Mucosa of descending colon (tissue), 3 donors: ENCODE data around the gene SLC25A22. TPM values are rescaled to one million over a fixed set of nuclear protein-coding genes. Genes with fewer than 3 reads are reported as not detected.
A peak's percentile ranks its signal among the peaks of the same experiment; 100 is the strongest.

ENCODE experiments used
- ATAC-seq: fragments of 200-7000 bp; cut with Tn5 transposase; one replicate; pipeline ENCODE4 v1.9.1; 2020; ENCODE audit warnings: mild to moderate bottlenecking, moderate library complexity
- DNase-seq, 3 donors: peaks; one replicate each; pipeline ENCODE4 v3.0.0-alpha.2; 2020
- H3K36me3 ChIP-seq: fragments of 200-600 bp; one replicate; pipeline ENCODE4 v1.8.0; 2021; ENCODE audit warnings: low read depth, mild to moderate bottlenecking
- H3K4me1 ChIP-seq: fragments of 200-600 bp; one replicate; pipeline ENCODE4 v1.8.0; 2021; ENCODE audit warnings: low read depth, mild to moderate bottlenecking
- H3K4me3 ChIP-seq: fragments of 200-600 bp; one replicate; pipeline ENCODE4 v1.8.0; 2021; ENCODE audit warnings: mild to moderate bottlenecking
- H3K9me3 ChIP-seq: fragments of 200-600 bp; one replicate; pipeline ENCODE4 v1.8.0; 2021; ENCODE audit warnings: mild to moderate bottlenecking
- CTCF ChIP-seq: fragments of 200-600 bp; IDR thresholded peaks from one replicate; pipeline ENCODE4 v1.8.0; 2022; ENCODE audit warnings: antibody characterized with exemption, mild to moderate bottlenecking
- intact Hi-C, 2 donors: fragments of 100-400 bp; cut with DNase I in 1 of 2; cut with micrococcal nuclease in 1 of 2; formaldehyde crosslinking; loops; one replicate each; pipeline versions ENCODE4 v1.11.0 to v1.11.1; 2022; cut with DNase I, micrococcal nuclease
- total RNA-seq, 3 donors: library from RNA; stranded (reverse); fragmentation: NEBNext Ultra II Directional in 2 of 3; extraction: Animal tissue kit (Norgen Biotek cat#: 25700) in 2 of 3; gene quantifications; one replicate each; pipeline versions ENCODE4 v1.2.1 to v1.2.4, GENCODE V29; 2021 to 2023
- donor health status: DM: no; HTN: no; CAD: no; lungs with moderate emphysema.
- donor health status: DM: no; HTN: no; CAD: no.
- donor health status: DM: no; HTN: yes; CAD: no.

Gene SLC25A22
- total RNA-seq, 3 donors from 2014 or later, result 11.6 to 18.6 (median 14.4) TPM

- peak; percentile 10 for TF ChIP-seq CTCF
- ATAC-seq (peak; percentile 88), DNase-seq (peak; percentile 95 to 96 (median 96))
- no peaks in the 10 kb centered on the region for H3K9me3 ChIP-seq
- H3K4me3 ChIP-seq, result peak overlapping the region; percentile 85
- H3K36me3 ChIP-seq, result no peaks in the 10 kb centered on the region
- intact Hi-C loops, result no loop called here
- peaks cover 33% of the 10 kb centered on the region for H3K4me1 ChIP-seq
Measured at GRCh38 chr11:819129-819931, 21.2 kb upstream of the SLC25A22 start.

DNA sequence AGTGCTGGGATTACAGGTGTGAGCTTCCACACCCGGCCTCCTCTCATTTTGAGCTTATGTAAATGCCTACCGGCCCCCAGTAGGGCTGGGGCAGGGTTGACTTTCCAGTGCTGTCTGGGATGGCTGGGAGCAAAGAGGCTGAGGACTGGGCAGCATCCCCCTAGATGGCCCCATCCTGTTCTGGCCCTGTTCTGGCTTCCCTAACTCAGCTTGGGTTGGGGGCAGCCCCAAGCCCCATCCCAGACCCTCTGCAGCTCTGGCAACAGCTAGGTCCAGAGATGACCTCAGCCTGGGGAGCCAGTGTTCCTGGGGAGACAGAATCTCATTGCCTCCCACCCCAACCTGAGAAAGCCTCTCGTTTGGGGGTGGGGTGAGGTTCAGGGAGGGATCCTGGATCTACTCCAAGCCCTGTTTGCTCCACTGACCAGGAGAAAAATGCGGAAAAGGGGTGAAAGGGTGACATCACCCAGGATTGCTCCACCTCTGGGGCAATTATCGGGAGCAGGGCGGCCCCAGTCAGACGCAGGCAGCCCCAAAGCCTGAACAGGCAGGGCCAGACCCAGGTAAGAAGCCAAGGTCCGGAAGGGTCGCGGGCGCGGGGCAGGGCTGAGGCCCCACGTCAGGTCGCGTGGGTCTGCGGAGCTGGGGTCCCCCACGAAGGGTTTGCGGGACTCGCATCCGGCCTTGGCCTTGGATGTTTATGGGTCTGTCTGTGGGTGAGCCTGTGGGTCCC, 20.5 kb upstream of the SLC25A22 start, which contains the start of gene PNPLA2:
TSS of gene PNPLA2 (plus strand) at position 519 of the 733 bp plus-strand sequence. CDS start 805 bp downstream, outside the sequence.
- Histone ChIP-seq H3K4me3 (peak within 1 kb of the TSS; percentile 85), H3K4me1 (peaks cover 29% of the 10 kb centered on the region), H3K36me3 (no peaks in the 10 kb centered on the region), H3K9me3 (no peaks in the 10 kb centered on the region)
- peak in 2 of 3 donors; percentile 69 to 77 for DNase-seq
- no peak for TF ChIP-seq CTCF
- peak; percentile 49 for ATAC-seq
- intact Hi-C loops, result no loop called here

DNA sequence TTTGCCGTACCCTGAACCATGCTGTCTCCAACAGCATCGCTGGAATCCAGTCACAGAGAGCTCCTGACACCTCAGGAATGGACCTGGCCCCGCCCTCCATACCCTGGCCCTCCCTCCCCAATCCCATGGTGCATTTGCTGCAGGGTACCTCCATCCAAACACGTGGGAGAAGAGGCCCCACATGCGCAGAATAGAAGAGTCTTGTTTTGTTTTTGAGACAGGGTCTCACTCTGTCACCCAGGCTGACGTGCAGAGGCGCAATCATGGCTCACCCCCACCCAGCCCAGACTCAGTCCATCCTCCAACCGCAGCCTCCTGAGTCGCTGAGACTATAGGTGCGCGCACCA, 18.3 kb upstream of the SLC25A22 start:
- no peak for DNase-seq
- Histone ChIP-seq H3K9me3 (no peaks in the 10 kb centered on the region), H3K4me3 (no peak overlapping the region), H3K36me3 (no peaks in the 10 kb centered on the region), H3K4me1 (peaks cover 28% of the 10 kb centered on the region)
- no peak for TF ChIP-seq CTCF
- no peak for ATAC-seq
- intact Hi-C loops, result no loop called here

- Histone ChIP-seq H3K36me3 (no peaks in the 10 kb centered on the region), H3K9me3 (no peaks in the 10 kb centered on the region), H3K4me1 (peaks cover 28% of the 10 kb centered on the region), H3K4me3 (no peak overlapping the region)
- no peak for TF ChIP-seq CTCF
- intact Hi-C loops, result no loop called here
- ATAC-seq (no peak), DNase-seq (no peak)
Measured at GRCh38 chr11:815675-816432, 17.8 kb upstream of the SLC25A22 start.

DNA sequence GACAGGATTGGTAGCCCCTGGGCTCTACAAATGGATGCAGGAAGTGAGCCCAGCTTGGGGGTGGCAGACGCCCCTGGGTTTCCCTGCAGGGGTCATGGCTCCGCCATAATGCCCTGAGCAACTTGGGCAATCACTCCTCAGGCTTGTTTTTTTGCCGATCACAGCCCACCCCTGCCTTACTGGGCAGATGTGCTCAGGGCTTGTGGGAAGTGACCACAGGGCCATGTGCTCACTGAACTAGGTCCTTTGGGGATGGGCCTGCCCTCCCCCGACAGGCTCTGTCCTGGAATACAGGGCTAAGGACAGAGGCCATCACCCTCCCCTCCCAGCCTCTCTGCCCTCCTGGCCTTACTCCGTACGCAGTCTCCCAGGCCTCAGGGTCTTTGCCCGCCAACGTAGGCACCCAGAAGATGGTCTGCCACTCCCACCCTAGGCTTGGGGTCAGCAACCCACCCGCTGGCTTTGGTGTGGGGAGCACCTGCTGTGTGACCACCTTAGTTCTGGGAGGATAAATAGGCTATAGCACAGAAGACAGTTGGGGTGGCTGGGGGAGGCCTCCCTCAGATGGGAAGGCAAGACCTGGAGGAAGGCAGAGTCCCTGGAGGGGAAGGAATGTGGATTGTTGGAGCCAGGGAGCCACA, 15.5 kb upstream of the SLC25A22 start:
- intact Hi-C loops, result no loop called here
- peaks cover 19% of the 10 kb centered on the region for H3K4me1 ChIP-seq
- TF ChIP-seq CTCF, result no peak
- H3K9me3 ChIP-seq, result no peaks in the 10 kb centered on the region
- DNase-seq (no peak), ATAC-seq (no peak)
- H3K4me3 ChIP-seq, result no peak overlapping the region
- H3K36me3 ChIP-seq, result no peaks in the 10 kb centered on the region
